BE2C (cell line): ENCODE results near the gene MYB.

Experiments used
- DNase-seq: peaks from one replicate; pipeline ENCODE4 v3.0.0-alpha.2; 2020
- H3K27me3 ChIP-seq: fragments of 250-450 bp; sonication (Bioruptor Pico); 2 replicates; pipeline ENCODE4 v1.5.1; 2020; ENCODE audit warnings: mild to moderate bottlenecking
- H3K36me3 ChIP-seq: fragments of 250-450 bp; sonication (Bioruptor Pico); 2 replicates; pipeline ENCODE4 v1.5.1; 2020; ENCODE audit warnings: mild to moderate bottlenecking
- H3K4me1 ChIP-seq: fragments of 250-450 bp; sonication (Bioruptor Pico); 2 replicates; pipeline ENCODE4 v1.5.1; 2020
- H3K4me3 ChIP-seq: 2 replicates; pipeline ENCODE4 v1.5.1; 2011; ENCODE audit warnings: low read depth, low read length
- H3K9me3 ChIP-seq: fragments of 250-450 bp; sonication (Bioruptor Pico); 2 replicates; pipeline ENCODE4 v1.5.1; 2020
- TF ChIP-seq, protein P1 (sequence below): IDR thresholded peaks from 2 replicates; pipeline ENCODE4 v1.5.1; 2012; ENCODE audit warnings: mild to moderate bottlenecking, low read depth, low read length

Gene MYB

DNA sequence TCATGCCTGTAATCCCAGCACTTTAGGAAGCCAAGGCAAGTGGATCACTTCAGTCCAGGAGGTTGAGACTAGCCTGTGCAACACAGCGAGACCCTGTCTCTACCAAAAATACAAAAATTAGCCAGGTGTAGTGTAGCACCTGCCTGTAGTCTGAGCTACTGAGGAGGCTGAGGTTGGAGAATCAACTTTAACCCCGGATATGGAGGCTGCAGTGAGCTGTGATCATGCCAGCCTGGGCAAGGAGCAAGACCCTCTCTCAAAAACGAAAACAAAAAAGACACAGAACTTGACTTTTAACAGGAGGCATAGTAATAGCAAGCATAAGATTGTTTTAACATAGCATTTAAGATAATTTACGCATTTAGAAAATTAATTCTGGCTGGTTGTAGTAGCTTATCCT lies 32.5 kb downstream of the MYB start:
- no peaks in the 10 kb centered on the region for H3K36me3 ChIP-seq
- no peaks in the 10 kb centered on the region for H3K4me1 ChIP-seq
- H3K27me3 ChIP-seq, result no peaks in the 10 kb centered on the region
- H3K9me3 ChIP-seq, result no peaks in the 10 kb centered on the region
- TF ChIP-seq, protein P1, sequence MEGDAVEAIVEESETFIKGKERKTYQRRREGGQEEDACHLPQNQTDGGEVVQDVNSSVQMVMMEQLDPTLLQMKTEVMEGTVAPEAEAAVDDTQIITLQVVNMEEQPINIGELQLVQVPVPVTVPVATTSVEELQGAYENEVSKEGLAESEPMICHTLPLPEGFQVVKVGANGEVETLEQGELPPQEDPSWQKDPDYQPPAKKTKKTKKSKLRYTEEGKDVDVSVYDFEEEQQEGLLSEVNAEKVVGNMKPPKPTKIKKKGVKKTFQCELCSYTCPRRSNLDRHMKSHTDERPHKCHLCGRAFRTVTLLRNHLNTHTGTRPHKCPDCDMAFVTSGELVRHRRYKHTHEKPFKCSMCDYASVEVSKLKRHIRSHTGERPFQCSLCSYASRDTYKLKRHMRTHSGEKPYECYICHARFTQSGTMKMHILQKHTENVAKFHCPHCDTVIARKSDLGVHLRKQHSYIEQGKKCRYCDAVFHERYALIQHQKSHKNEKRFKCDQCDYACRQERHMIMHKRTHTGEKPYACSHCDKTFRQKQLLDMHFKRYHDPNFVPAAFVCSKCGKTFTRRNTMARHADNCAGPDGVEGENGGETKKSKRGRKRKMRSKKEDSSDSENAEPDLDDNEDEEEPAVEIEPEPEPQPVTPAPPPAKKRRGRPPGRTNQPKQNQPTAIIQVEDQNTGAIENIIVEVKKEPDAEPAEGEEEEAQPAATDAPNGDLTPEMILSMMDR, result no peak
- DNase-seq, result no peak
- H3K4me3 ChIP-seq, result no peak overlapping the region

DNA sequence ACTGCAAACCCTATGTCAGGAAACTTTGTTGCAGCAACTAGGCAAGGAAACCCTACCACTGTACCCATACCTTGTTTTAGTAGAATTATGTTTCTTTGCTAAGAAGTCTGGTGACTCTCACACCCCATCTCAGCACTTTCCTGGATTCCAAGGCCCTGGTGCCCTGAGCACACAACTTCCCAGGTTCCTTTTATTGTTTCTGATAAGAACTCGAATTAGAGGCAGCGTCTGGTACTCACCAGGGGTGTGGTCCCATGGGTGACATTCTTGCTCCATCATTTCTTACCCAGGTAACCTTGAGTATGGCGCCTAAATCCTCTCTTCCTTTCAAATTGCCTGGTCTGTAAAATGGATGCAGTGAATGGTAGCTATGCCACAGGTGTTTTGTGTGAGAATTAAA lies 34.1 kb downstream of the MYB start:
- Histone ChIP-seq H3K36me3 (no peaks in the 10 kb centered on the region), H3K9me3 (no peaks in the 10 kb centered on the region), H3K4me3 (no peak overlapping the region), H3K4me1 (no peaks in the 10 kb centered on the region), H3K27me3 (no peaks in the 10 kb centered on the region)
- TF ChIP-seq, protein P1, result no peak
- DNase-seq, result no peak

DNA sequence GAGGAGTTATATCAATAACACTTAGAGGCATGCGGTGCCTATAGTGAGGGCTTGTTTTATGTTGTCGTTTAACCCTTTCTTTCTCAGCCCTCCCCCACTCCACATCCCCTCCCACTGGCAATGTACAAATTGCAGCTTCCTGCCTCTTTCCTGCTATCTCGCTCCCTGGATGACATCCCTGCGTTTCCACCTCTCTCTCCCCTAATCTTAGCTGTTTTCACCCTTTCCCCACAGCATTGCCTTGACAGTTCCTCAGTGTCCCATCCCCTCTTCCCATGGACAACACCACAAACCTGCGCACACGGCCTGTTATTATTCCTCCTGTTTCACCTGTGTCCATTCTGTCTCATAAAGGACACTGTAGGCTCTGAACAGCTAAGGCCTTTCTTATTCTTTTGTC lies 34.5 kb downstream of the MYB start:
- Histone ChIP-seq H3K36me3 (no peaks in the 10 kb centered on the region), H3K9me3 (no peaks in the 10 kb centered on the region), H3K4me1 (no peaks in the 10 kb centered on the region), H3K4me3 (no peak overlapping the region), H3K27me3 (no peaks in the 10 kb centered on the region)
- TF ChIP-seq, protein P1, result no peak
- DNase-seq, result no peak

DNA sequence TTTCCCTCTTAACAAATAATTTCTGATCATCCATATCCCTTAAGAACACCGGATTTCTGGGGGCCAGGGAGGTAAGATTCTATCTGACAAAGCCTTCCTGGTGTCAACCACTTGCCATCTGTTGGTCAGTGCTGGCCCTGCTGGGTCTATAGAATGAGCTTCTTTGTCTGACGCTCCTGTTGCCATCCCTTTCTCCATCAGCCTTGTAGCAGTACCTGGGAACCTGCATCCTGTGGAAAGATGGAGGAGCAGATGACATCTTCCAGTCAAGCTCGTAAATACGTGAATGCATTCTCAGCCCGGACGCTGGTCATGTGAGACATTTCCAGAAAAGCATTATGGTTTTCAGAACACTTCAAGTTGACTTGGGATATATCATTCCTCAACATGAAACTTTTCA lies 36.6 kb downstream of the MYB start:
- Histone ChIP-seq H3K4me3 (no peak overlapping the region), H3K36me3 (no peaks in the 10 kb centered on the region), H3K27me3 (no peaks in the 10 kb centered on the region), H3K4me1 (no peaks in the 10 kb centered on the region), H3K9me3 (no peaks in the 10 kb centered on the region)
- DNase-seq, result no peak
- TF ChIP-seq, protein P1, result no peak

DNA sequence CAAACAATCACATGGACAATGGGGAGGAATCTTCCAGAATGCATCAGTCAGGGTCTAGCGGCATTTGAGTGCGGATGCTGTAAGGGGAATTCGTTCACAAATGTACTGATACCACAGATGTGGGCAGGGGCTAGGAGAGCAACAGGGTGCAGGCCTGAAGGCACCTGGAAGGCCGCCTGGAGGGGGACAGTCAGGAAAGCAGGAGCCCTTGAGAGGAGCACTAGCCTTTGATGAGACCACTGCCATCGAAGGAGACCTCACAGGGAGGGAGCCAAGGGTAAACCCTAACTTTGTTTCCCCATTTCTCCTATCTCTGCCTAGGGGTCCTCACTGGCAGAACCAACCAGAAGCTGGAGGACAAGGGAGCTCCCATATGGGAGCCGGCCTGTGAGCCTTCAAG lies 38.2 kb downstream of the MYB start:
- H3K4me1 ChIP-seq, result no peaks in the 10 kb centered on the region
- H3K36me3 ChIP-seq, result no peaks in the 10 kb centered on the region

DNA sequence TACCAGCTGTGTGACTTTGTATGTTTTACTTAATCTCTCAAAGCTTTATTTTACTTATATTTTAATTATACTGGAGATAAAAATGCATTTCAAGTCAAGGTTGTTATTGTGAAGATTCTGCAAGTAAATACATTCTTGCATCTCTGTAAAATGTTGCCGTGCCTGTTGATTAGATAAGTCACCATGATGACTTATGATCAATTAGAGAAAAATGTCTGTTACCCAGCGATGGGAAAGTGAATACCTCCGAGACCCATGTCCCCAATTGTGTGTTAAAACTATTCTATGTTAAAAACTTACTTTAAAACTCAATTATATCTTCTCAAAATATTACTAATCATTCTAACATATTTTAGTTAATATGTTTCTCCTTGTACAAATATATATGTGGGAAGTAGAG lies 39.9 kb downstream of the MYB start:
- TF ChIP-seq, protein P1, result no peak
- no peak for DNase-seq
- Histone ChIP-seq H3K4me3 (no peak overlapping the region), H3K4me1 (no peaks in the 10 kb centered on the region), H3K36me3 (no peaks in the 10 kb centered on the region), H3K27me3 (no peaks in the 10 kb centered on the region), H3K9me3 (no peaks in the 10 kb centered on the region)

More for the DNA sequence above, 38.2 kb downstream of the MYB start:
- TF ChIP-seq, protein P1, result no peak
- no peak overlapping the region for H3K4me3 ChIP-seq
- no peaks in the 10 kb centered on the region for H3K27me3 ChIP-seq
- no peaks in the 10 kb centered on the region for H3K9me3 ChIP-seq
- no peak for DNase-seq
